Mononuclear cell (primary cell): Measurements from ENCODE around the gene HCN3. TPM values are rescaled to one million over a fixed set of nuclear protein-coding genes. Genes with fewer than 3 reads are reported as not detected.
A peak's percentile ranks its signal among the peaks of the same experiment; 100 is the strongest.
"Not testable (repeated sequence)": the region's sequence is repeated elsewhere in the genome, so short reads cannot be mapped to it uniquely, and the experiment has no call there.

ENCODE experiments used
- H3K27me3 ChIP-seq: 2 replicates; pipeline ENCODE4 v1.6.0; 2011; ENCODE audit warnings: low read length, control low read depth; ENCODE audit not compliant: insufficient read depth
- H3K4me1 ChIP-seq: 2 replicates; pipeline ENCODE4 v1.5.1; 2011; ENCODE audit warnings: mild to moderate bottlenecking, low read length, control low read depth; ENCODE audit not compliant: insufficient read depth
- H3K4me3 ChIP-seq: 2 replicates; pipeline ENCODE4 v1.5.1; 2011; ENCODE audit warnings: mild to moderate bottlenecking, low read length, moderate library complexity
- H3K9me3 ChIP-seq: 2 replicates; pipeline ENCODE4 v1.5.1; 2011; ENCODE audit warnings: low read depth, mild to moderate bottlenecking, control low read depth, low read length
- total RNA-seq: library from RNA; depleted of rRNA; stranded (reverse); fragments of >200 nt; gene quantifications from one replicate; pipeline ENCODE4 v1.2.3, GENCODE V29; 2012

Gene HCN3
- total RNA-seq, 1 donor: 0.21 TPM

DNA sequence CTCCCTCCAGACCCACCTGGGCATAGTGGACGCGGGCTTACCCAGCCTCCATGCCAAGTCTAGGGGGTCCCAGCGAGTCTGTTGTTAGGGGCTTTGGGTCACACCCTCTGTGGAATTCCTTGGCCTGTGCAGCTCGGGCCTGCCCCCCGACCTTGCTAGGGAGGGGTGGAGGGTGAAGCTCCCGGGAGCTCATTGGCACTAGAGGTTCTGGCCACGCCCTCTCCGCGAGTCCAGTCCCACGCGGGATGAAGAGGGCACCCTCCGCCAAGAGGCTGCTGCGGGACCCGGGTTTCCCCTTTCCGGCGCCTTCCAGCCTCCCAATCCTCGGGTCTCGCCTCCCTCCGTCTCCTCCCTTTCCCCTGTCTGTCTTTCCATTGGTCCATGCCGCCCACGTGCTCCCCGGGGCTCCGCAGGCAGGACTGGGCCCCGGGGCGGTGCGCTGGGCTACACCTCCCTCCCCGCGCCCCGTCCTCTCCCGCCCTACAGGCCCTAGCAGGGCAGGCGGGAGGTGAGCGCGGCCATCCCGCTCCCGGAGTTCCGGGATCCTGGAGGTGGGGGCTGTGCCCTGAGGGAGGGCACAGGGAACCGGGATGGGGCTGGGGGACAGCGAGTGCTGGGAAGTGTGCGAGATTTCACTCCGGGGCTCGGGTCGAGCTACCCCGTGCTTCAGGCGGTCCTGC, 46.9 kb downstream of the HCN3 start:
- peaks cover 47% of the 10 kb centered on the region for H3K4me1 ChIP-seq
- H3K9me3 ChIP-seq: no peaks in the 10 kb centered on the region
- H3K4me3 ChIP-seq: peak overlapping the region; percentile 88
- no peaks in the 10 kb centered on the region for H3K27me3 ChIP-seq

DNA sequence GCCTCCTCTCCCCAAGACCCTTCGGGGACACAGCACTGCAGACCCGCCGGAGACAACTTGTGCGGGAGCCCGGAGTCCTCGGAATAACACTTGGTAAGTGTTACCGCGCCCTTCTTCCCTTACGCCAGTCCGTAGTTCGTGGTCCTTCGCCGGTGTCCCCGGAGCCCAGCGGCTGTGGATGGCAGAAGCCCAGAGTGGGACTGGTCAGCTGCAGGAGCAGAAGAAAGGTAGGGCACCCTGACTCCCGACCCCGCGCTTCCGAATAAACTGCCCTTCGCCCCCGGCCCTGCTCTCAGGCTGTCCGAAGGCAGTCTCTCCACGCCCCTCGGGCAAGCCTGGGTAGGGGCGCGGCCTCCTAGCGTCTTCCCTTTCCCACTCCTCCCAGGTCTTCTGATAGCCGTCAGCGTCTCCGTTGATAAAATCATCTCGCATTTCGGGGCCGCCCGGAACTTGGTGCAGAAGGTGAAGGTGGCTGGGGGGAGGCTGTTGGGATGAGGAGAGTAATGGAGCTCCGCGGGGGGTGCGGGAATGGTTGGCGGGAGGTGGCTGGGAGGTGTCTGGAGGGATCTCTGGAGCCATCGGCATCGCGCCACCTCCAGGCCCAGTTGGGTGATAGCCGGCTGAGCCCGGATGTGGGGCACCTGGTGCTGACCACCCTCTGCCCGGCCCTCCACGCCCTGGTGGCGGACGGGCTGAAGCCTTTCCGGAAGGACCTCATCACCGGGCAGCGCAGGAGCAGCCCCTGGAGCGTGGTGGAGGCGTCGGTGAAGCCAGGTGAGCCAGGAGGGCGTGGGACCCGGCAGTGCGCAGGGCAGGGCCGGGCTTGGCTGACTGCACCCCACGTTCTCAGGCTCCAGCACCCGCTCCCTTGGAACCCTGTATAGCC, 47.7 kb downstream of the HCN3 start:
- Histone ChIP-seq H3K9me3 (no peaks in the 10 kb centered on the region), H3K27me3 (no peaks in the 10 kb centered on the region), H3K4me3 (peak overlapping the region; percentile 88), H3K4me1 (peaks cover 39% of the 10 kb centered on the region)

DNA sequence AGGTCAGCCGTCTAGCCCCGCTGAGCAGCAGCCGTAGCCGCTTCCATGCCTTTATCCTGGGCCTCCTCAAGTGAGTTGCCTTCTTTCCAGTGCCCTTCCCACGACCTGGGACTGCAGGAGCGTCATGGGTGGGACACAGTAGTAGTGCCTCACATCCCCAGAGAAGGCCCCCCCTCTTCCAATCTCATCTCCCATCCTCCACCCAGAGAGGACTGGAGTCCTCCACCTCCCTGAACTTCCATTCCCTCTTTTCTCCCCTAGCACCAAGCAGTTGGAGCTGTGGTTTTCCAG, 48.3 kb downstream of the HCN3 start:
- no peaks in the 10 kb centered on the region for H3K9me3 ChIP-seq
- no peak overlapping the region for H3K4me3 ChIP-seq
- H3K27me3 ChIP-seq: no peaks in the 10 kb centered on the region
- H3K4me1 ChIP-seq: peaks cover 33% of the 10 kb centered on the region

DNA sequence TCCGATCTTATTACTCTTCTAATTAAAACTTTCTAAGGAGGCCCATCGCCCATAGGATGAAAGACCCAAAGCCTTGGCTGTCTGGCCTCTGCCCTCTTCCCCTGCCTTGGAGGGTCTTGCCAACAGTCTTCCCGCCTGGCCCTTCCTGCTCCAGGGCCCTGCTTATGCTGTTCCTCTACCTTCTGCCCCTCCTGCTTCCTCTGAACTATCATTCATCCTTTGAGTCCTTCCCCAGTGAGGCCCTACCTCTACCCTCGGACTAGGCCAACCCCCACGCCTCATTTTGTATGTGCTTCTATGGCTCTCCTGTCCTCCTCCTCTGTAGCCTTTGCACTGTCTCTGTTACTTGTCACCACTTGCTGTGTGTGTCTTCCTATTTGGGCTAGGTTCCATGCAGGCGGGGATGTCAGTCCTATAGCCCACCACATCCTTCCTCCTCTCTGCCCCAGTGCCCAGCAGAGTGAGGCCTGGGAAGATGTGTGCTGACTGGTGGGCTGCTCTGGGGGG, 48.8 kb downstream of the HCN3 start:
- Histone ChIP-seq H3K4me3 (no peak overlapping the region), H3K4me1 (peaks cover 28% of the 10 kb centered on the region), H3K27me3 (no peaks in the 10 kb centered on the region), H3K9me3 (no peaks in the 10 kb centered on the region)

DNA sequence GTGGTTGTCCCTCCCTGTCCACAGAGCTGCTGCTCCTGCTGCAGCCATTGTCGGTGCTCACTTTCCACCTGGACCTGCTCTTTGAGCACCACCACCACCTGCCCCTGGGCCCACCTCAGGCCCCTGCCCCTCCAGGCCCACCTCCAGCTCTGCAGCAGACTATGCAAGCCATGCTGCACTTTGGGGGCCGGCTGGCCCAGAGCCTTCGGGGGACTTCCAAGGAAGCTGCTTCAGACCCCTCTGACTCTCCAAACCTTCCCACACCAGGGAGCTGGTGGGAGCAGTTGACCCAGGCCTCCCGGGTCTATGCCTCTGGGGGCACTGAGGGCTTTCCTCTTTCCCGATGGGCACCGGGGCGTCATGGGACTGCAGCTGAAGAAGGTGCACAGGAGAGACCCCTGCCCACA, 49.4 kb downstream of the HCN3 start:
- Histone ChIP-seq H3K27me3 (no peaks in the 10 kb centered on the region), H3K4me1 (peaks cover 22% of the 10 kb centered on the region), H3K4me3 (no peak overlapping the region), H3K9me3 (no peaks in the 10 kb centered on the region)

DNA sequence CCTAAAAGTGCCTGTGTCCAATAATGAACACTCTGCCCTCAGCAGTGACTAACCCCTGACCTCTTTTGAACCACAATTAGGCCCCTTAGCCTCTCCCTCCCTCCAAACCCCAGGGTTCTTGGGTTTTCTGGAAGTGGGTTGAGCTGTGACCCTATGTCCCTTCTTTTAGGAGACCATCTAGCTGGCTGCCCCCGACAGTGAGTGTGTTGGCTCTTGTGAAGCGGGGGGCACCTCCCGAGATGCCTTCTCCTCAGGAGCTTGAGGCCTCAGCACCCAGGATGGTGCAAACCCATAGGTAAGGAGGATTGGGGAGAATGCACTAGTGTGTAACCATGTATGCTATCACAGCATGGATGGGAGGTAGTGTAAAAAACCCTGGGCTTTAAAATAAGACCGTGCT, 50.7 kb downstream of the HCN3 start:
- Histone ChIP-seq H3K4me1 (peaks cover 14% of the 10 kb centered on the region), H3K27me3 (no peaks in the 10 kb centered on the region), H3K9me3 (no peaks in the 10 kb centered on the region), H3K4me3 (no peak overlapping the region)

DNA sequence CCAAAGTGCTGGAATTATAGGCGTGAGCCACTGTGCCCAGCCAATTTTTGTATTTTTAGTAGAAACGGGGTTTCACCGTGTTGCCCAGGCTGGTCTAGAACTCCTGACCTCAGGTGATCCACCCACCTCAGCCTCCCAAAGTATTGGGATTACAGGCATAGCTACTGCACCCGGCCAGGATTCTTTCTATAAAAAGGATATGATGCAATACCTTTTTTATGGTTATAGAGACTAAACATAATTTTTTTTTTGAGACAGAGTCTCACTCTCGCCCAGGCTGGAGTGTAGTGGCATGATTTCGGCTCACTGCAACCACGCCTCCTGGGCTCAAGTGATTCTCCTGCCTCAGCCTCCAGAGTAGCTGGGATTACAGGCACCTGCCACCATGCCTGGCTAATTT, 51.6 kb downstream of the HCN3 start:
- H3K4me3 ChIP-seq, H3K27me3 ChIP-seq, H3K9me3 ChIP-seq: not testable (repeated sequence)
- H3K4me1 ChIP-seq: peaks cover 14% of the 10 kb centered on the region

DNA sequence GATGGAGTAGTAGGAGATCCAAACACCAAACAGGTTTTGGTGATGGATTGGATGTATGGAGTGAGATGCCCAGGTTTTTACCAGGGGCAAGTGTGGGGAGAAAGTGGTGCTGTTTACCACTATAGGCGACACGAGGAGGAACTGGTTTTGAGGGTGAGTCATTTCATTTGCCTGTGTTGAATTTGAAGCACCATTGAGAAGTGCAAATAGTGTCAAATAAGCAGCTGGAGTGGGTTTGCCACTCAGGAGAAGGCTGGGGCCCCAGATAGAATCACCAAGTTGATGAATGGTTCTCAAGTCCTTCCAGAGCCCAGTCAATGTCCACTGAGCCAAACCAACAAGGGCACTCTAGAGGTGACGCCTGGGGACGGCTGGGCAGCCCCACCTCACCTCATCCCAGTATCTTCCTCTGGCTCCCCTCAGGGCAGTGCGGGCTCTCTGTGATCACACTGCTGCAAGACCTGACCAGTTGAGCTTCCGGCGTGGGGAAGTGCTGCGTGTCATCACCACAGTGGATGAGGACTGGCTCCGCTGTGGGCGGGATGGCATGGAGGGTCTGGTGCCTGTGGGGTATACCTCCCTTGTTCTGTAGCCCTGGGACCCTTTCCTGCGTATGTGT, 52.8 kb downstream of the HCN3 start:
- Histone ChIP-seq H3K9me3 (no peaks in the 10 kb centered on the region), H3K27me3 (no peaks in the 10 kb centered on the region), H3K4me3 (no peak overlapping the region), H3K4me1 (peaks cover 7% of the 10 kb centered on the region)

DNA sequence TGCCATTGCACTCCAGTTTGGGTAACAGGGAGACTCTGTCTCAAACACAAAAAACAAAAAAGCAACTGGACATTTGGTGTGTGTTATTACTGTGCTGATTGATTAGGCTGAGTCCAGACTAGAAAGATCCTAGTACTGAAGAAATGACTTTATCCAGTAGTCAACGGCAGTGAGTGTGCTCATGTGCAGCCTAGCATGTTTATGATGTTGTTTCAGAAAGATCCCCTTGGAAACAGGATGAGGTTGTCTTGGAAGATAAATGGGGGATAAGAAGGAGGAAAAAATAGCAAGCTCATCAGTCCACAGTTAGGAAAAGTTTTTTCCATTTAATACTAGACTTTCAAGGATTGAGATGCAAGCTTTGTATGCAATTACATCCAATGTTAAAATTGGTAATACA, 57.7 kb downstream of the HCN3 start:
- no peak overlapping the region for H3K4me3 ChIP-seq
- H3K27me3 ChIP-seq: no peaks in the 10 kb centered on the region
- no peaks in the 10 kb centered on the region for H3K4me1 ChIP-seq
- no peaks in the 10 kb centered on the region for H3K9me3 ChIP-seq

Other genes starting within 250 kb of the HCN3 start
- 0.10 TPM for gene DCST2, start 243.7 kb upstream of the HCN3 start, total RNA-seq
- 0.21 TPM for gene DCST1, start 243.6 kb upstream of the HCN3 start, total RNA-seq
- 25.1 TPM for gene ADAM15, start 226.1 kb upstream of the HCN3 start, total RNA-seq
- gene EFNA4, start 213.7 kb upstream of the HCN3 start, total RNA-seq: 2.4 TPM
- gene EFNA3, start 198.6 kb upstream of the HCN3 start, total RNA-seq: 0.21 TPM
- 0.84 TPM for gene EFNA1, start 149.6 kb upstream of the HCN3 start, total RNA-seq
- gene SLC50A1, start 141.6 kb upstream of the HCN3 start, total RNA-seq: 22.4 TPM
- gene DPM3, start 136.9 kb upstream of the HCN3 start, total RNA-seq: 14.0 TPM
- 62.0 TPM for gene KRTCAP2, start 104.2 kb upstream of the HCN3 start, total RNA-seq
- gene TRIM46, start 103.6 kb upstream of the HCN3 start, total RNA-seq: 0.52 TPM
- 8.0 TPM for gene THBS3, start 69.6 kb upstream of the HCN3 start, total RNA-seq
- gene MTX1, start 68.8 kb upstream of the HCN3 start, total RNA-seq: 16.1 TPM
- 2.1 TPM for gene ENTREP3, start 22.0 kb upstream of the HCN3 start, total RNA-seq
- gene SCAMP3, start 15.1 kb upstream of the HCN3 start, total RNA-seq: 17.9 TPM
- 18.2 TPM for gene CLK2, start 4.0 kb upstream of the HCN3 start, total RNA-seq
- not detected for gene PKLR, start 24.0 kb downstream of the HCN3 start, total RNA-seq
- 21.5 TPM for gene FDPS, start 31.4 kb downstream of the HCN3 start, total RNA-seq
- 6.6 TPM for gene RUSC1, start 43.4 kb downstream of the HCN3 start, total RNA-seq